Endodermal cell (in vitro differentiated cells): ENCODE data around the gene NDOR1. TPM values are rescaled to one million over a fixed set of nuclear protein-coding genes. Genes with fewer than 3 reads are reported as not detected.

Experiments used
- DNase-seq: peaks from one replicate; pipeline ENCODE4 v3.0.0-alpha.2; 2017
- H3K27ac ChIP-seq: 2 replicates; pipeline ENCODE4 v1.5.1; 2013; ENCODE audit warnings: mild to moderate bottlenecking, low read depth, low read length, moderate library complexity
- H3K27me3 ChIP-seq: 2 replicates; pipeline ENCODE4 v1.6.1; 2013; ENCODE audit warnings: mild to moderate bottlenecking, low read length, moderate library complexity; ENCODE audit not compliant: insufficient read depth, control insufficient read depth, poor library complexity, severe bottlenecking
- H3K36me3 ChIP-seq: 2 replicates; pipeline ENCODE4 v1.7.0; 2013; ENCODE audit warnings: mild to moderate bottlenecking, low read length, moderate library complexity; ENCODE audit not compliant: control insufficient read depth, insufficient read depth
- H3K4me1 ChIP-seq: one replicate; pipeline ENCODE4 v1.7.0; 2013; ENCODE audit warnings: low read length; ENCODE audit not compliant: control insufficient read depth, insufficient read depth
- H3K4me3 ChIP-seq: 2 replicates; pipeline ENCODE4 v1.5.1; 2013; ENCODE audit warnings: mild to moderate bottlenecking, low read length, moderate library complexity
- H3K9ac ChIP-seq: 2 replicates; pipeline ENCODE4 v1.6.1; 2013; ENCODE audit warnings: mild to moderate bottlenecking, low read length, moderate library complexity; ENCODE audit not compliant: poor library complexity, severe bottlenecking; ENCODE audit errors: extremely low read depth
- H3K9me3 ChIP-seq: 2 replicates; pipeline ENCODE4 v1.6.1; 2013; ENCODE audit warnings: mild to moderate bottlenecking, low read length, moderate library complexity; ENCODE audit not compliant: control insufficient read depth
- H3K27ac Mint-ChIP-seq: 2 replicates; pipeline ENCODE4 v1.8.0; 2020; ENCODE audit warnings: mixed read lengths
- H3K27me3 Mint-ChIP-seq: 2 replicates; pipeline ENCODE4 v1.8.0; 2021; ENCODE audit warnings: mild to moderate bottlenecking, mixed read lengths; ENCODE audit not compliant: insufficient read depth
- H3K36me3 Mint-ChIP-seq: 2 replicates; pipeline ENCODE4 v1.8.0; 2020; ENCODE audit warnings: low read depth, mixed read lengths
- H3K4me1 Mint-ChIP-seq: 2 replicates; pipeline ENCODE4 v1.8.0; 2020; ENCODE audit warnings: mixed read lengths
- H3K4me3 Mint-ChIP-seq: 2 replicates; pipeline ENCODE4 v1.8.0; 2020; ENCODE audit warnings: mild to moderate bottlenecking, moderate library complexity, mixed read lengths
- H3K9me3 Mint-ChIP-seq: 2 replicates; pipeline ENCODE4 v1.8.0; 2020; ENCODE audit warnings: mild to moderate bottlenecking, mixed read lengths
- CTCF ChIP-seq: fragments of 200-600 bp; sonication (generic); conservative IDR thresholded peaks from 2 replicates; pipeline ENCODE4 v1.5.0; 2021; ENCODE audit warnings: antibody characterized with exemption, mild to moderate bottlenecking
- WGBS, 2 experiments: methylation state at CpG; one replicate each; pipeline versions ENCODE4 v1.1.5 to v1.1.7; 2013; ENCODE audit warnings: missing lambda C conversion rate in 2 of 2, mixed read lengths in 1 of 2; ENCODE audit not compliant: insufficient coverage in 1 of 2, insufficient read length in 1 of 2; 5-methylcytosine and 5-hydroxymethylcytosine counted together
- total RNA-seq, 2 donors: library from RNA; stranded (reverse); fragmentation: NEBNext Ultra II Directional in 1 of 2; extraction: Animal tissue kit (Norgen Biotek cat#: 25700) in 1 of 2; gene quantifications; 2 replicates in 1 of 2; 3 replicates in 1 of 2; pipeline ENCODE4 v1.2.1, GENCODE V29; 2021

Gene NDOR1
- total RNA-seq, 2 donors from 2014 or later = 39.2 to 41.4 TPM

DNA sequence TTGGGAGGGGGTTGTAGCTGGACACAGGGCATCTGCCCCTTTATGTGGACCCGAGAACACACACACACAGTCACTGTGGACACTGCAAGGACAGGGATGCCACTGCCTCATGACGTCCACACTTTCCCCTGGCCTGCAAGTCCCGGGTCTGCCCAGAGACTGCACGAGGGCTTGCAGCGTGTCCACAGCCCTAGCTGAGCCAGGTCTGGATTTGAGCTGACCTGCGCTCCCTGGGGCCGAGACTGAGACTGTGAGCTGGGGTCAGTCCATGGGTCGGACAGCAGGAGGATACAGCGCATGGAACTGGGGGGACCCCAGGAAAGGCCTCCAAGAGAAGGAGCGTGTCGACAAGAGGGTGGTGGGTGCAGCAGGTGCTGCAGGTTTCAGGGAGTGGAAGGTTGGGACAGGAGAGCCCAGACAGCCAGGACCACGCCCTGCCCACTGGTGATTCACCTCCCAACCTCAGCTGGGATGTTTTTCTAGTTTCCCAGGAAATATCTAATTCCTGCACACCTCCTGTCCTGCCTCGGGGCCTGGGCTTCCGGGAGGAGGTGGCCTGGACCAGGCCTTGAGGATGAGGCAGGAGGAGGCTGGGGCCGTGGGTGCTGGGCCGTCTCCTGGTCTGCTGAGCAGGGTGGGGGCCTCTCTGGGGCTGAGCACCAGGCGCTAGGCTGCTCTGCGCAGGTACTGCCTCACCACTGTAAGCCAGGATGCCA lies 21.0 kb downstream of the NDOR1 start:
- DNase-seq = no peak
- Histone ChIP-seq H3K9ac (no peak overlapping the region), H3K4me3 (no peak overlapping the region), H3K27ac (no peak overlapping the region), H3K27me3 (no peaks in the 10 kb centered on the region), H3K9me3 (no peaks in the 10 kb centered on the region), H3K36me3 (no peaks in the 10 kb centered on the region), H3K4me1 (no peaks in the 10 kb centered on the region)
- Mint-ChIP-seq H3K27me3 (no peaks in the 10 kb centered on the region), H3K36me3 (no peaks in the 10 kb centered on the region), H3K9me3 (no peaks in the 10 kb centered on the region), H3K4me3 (no peak overlapping the region), H3K4me1 (peaks cover 2% of the 10 kb centered on the region), H3K27ac (no peak overlapping the region)
- WGBS, 2 experiments = 89 to 91% methylated on average over 12 to 18 of the region's 18 CpGs
- TF ChIP-seq CTCF = no peak

DNA sequence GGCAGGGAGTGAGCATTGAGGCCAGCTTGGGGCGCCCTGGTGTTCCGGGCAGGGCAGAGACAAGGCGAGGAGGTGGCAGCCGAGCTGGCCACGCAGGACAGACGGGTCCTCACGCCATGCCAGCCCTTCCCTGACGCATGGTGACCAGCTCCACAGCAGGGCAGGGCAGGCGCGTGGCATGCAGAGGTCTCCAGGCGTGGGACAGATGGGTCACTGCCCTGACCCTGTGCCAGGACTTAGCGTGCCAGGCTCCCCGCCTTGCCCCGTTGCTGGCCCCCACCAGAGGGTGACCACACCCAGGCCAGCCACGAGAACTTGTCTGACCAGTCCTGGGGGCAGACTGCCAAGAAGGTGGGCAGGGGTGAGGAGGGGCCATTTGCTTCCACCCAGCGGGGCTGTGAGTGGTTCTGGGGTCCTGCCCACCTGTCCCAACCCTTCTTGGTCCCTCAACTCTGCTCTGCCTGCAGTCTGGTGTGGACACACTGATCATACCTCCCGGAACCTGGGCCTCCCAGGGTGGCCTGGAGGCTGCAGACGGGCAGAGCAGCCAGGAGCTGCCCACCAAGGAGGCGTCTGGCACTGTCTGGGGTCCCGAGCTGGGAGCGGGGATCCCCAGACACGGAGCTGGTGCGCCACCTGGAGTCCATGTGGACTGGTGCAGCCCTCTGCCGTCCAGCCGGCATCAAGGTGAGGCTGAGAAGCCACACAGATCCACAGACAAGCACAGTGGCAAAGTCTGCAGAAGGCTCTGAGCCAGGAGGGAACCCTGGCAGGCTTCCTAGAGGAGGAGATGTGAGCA lies 21.8 kb downstream of the NDOR1 start, which contains the start of gene RNF224:
Gene RNF224 (plus strand): TSS at position 449 of the 799 bp plus-strand sequence. CDS start 834 bp downstream, outside the sequence.
- H3K9me3 Mint-ChIP-seq = no peaks in the 10 kb centered on the region
- no peak within 1 kb of the TSS for H3K4me3 ChIP-seq
- no peaks in the 10 kb centered on the region for H3K27me3 Mint-ChIP-seq
- peak; percentile 96 for TF ChIP-seq CTCF
- H3K36me3 ChIP-seq = no peaks in the 10 kb centered on the region
- no peak within 1 kb of the TSS for H3K4me3 Mint-ChIP-seq
- peak within 1 kb of the TSS; percentile 81 for H3K27ac Mint-ChIP-seq
- no peaks in the 10 kb centered on the region for H3K27me3 ChIP-seq
- no peak within 1 kb of the TSS for H3K27ac ChIP-seq
- DNase-seq = peak; percentile 96
- H3K4me1 Mint-ChIP-seq = peaks cover 2% of the 10 kb centered on the region
- WGBS, 2 experiments = 60 to 62% methylated on average over 22 to 25 of the region's 25 CpGs
- no peak within 1 kb of the TSS for H3K9ac ChIP-seq
- no peaks in the 10 kb centered on the region for H3K36me3 Mint-ChIP-seq
- no peaks in the 10 kb centered on the region for H3K9me3 ChIP-seq
- no peaks in the 10 kb centered on the region for H3K4me1 ChIP-seq

GRCh38 chr9:137227853-137228505 lies 22.5 kb downstream of the NDOR1 start:
- Histone ChIP-seq H3K4me3 (no peak overlapping the region), H3K27ac (no peak overlapping the region), H3K36me3 (no peaks in the 10 kb centered on the region), H3K27me3 (no peaks in the 10 kb centered on the region), H3K9me3 (no peaks in the 10 kb centered on the region), H3K9ac (no peak overlapping the region), H3K4me1 (no peaks in the 10 kb centered on the region)
- H3K27ac Mint-ChIP-seq = peak overlapping the region; percentile 81
- peaks cover 2% of the 10 kb centered on the region for H3K4me1 Mint-ChIP-seq
- no peak for DNase-seq
- WGBS, 2 experiments = 74 to 77% methylated on average over 7 to 17 of the region's 18 CpGs
- no peaks in the 10 kb centered on the region for H3K36me3 Mint-ChIP-seq
- no peaks in the 10 kb centered on the region for H3K9me3 Mint-ChIP-seq
- no peak for TF ChIP-seq CTCF
- H3K4me3 Mint-ChIP-seq = no peak overlapping the region
- H3K27me3 Mint-ChIP-seq = no peaks in the 10 kb centered on the region
